Measurements from ENCODE around the gene B9D1. TPM values are rescaled to one million over a fixed set of nuclear protein-coding genes. Genes with fewer than 3 reads are reported as not detected.

B9D1 gene
- total RNA-seq, 4 donors from 2014 or later, result 6.5 to 16.4 (median 14.5) TPM

DNA sequence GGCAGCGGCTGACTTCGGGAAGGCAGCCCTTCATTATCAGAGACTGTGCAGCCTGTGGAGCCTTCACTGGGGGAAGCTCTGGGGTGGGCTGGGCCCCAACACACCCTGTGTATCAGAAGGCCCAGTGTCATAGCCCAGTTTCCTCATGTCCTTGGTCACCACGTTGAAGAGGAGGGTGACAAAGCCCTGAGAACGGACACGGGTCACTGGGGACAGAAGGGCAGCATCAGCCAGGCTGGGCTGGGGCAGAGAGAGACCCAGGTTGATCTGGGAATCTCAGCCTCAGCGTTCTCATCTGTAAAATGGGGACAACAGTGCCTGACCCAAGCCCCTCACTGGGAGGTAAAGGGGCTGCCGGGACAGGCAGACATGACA, 19.3 kb downstream of the B9D1 start:
- DNase-seq (no peak), ATAC-seq (no peak)
- H3K27me3 ChIP-seq, result no peaks in the 10 kb centered on the region
- no peak for TF ChIP-seq POLR2A (IDR thresholded peaks at IDR 0.05)
- TF ChIP-seq, protein P1, sequence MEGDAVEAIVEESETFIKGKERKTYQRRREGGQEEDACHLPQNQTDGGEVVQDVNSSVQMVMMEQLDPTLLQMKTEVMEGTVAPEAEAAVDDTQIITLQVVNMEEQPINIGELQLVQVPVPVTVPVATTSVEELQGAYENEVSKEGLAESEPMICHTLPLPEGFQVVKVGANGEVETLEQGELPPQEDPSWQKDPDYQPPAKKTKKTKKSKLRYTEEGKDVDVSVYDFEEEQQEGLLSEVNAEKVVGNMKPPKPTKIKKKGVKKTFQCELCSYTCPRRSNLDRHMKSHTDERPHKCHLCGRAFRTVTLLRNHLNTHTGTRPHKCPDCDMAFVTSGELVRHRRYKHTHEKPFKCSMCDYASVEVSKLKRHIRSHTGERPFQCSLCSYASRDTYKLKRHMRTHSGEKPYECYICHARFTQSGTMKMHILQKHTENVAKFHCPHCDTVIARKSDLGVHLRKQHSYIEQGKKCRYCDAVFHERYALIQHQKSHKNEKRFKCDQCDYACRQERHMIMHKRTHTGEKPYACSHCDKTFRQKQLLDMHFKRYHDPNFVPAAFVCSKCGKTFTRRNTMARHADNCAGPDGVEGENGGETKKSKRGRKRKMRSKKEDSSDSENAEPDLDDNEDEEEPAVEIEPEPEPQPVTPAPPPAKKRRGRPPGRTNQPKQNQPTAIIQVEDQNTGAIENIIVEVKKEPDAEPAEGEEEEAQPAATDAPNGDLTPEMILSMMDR (IDR thresholded peaks at IDR 0.05 in 4 of 5, conservative IDR thresholded peaks at IDR 0.05 in 1 of 5), result no peak
- no peak overlapping the region for H3K4me3 ChIP-seq
- H3K27ac ChIP-seq, result no peak overlapping the region
- in situ Hi-C loops (cut with MboI; ENCODE audit: low sequenced_read_pairs in 4 of 4) (no loop called here), intact Hi-C loops (cut with DNase I; ENCODE audit: low total_unique reads) (no loop called here)
- H3K9me3 ChIP-seq, result no peaks in the 10 kb centered on the region
- H3K36me3 ChIP-seq, result no peaks in the 10 kb centered on the region
- peaks cover 27 to 28% of the 10 kb centered on the region in 2 donors for H3K4me1 ChIP-seq

DNA sequence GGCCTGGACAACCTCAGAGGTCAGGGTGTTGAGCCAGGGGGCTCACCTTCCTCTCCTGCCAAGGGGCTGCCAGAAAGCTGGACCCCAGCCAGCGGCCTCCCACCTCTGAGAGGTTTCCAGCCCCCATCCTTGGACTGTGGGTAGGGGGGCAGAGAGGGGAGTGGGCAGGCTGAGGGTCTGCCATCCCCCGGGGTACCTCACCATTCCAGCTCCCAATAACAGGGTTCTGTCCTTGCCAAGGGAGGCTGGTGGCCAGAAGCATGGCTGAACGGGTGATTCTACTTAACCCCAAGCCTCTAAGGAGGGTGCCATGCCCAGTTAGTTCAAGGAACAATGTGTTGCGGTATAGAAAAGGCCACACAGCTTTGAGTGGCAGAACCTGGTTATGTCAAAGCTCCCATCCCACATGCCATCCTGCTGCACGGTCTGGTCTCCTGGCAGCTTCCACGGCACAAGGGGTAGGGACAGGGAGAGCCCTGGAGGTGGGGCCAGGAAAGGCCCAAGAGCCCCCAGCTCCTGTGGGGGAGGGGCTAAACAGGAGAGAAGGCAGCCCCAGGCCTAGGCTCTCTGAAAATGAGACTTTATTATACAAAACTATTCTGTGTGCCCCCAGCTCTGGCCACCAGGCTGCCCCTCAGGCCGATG, 19.8 kb downstream of the B9D1 start:
- Histone ChIP-seq H3K4me1 (peaks cover 30 to 32% of the 10 kb centered on the region in 2 donors), H3K4me3 (no peak overlapping the region), H3K27me3 (no peaks in the 10 kb centered on the region), H3K9me3 (no peaks in the 10 kb centered on the region), H3K27ac (no peak overlapping the region), H3K36me3 (no peaks in the 10 kb centered on the region)
- intact Hi-C loops (cut with DNase I; ENCODE audit: low total_unique reads) (no loop called here), in situ Hi-C loops (cut with MboI; ENCODE audit: low sequenced_read_pairs in 4 of 4) (no loop called here)
- ATAC-seq (no peak), DNase-seq (no peak)
- TF ChIP-seq POLR2A (IDR thresholded peaks at IDR 0.05), result no peak
- TF ChIP-seq, protein P1 (IDR thresholded peaks at IDR 0.05 in 4 of 5, conservative IDR thresholded peaks at IDR 0.05 in 1 of 5), result no peak

DNA sequence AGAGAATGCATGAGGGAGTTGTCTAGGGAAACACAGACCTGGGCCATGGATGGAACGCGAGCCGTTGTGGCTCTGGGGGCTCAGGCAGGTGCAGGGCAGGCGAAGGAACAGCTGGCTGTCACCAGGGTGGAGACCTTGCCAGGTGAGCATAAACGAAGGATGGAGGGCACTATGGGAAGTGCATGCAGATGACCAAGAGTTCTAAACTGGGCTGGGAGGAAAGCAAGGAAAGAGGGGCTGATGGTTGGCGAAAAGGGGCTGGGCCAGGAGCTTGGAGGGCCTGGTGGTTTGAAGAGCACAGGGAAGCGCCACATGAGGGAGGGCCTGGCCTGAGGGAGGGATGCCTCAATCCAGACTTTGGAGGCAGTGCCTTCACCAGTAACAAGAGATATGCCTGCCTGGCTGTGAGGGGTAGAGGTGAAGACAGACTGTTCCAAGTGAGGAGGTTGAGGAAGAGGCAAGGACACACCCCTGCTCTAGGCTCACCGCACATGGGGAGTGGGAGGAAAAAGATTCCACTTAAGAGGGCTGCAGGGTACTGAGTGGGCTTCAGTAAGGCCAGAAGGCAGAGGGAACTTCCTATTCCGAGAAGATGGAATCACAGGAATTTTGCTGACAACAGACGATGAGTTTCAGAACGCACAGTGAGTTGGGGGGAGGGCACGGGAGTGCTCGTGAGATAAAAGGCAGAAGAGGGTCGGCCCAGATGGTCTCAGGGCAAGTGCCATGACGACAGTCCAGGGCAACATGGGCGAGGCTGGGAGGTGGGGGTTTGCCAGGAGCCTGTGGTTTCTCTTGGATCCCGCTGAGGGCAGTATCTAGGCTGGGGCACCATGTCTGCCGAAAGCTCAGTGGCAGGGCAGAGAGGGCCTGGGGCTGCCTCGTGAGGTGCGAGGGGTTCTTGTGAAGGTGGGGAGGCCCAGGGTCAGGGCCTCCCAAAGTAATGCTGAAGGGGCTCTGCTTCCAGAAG, 20.6 kb downstream of the B9D1 start:
- H3K27me3 ChIP-seq, result no peaks in the 10 kb centered on the region
- H3K4me1 ChIP-seq, result peaks cover 22 to 25% of the 10 kb centered on the region in 2 donors
- in situ Hi-C loops (cut with MboI; ENCODE audit: low sequenced_read_pairs in 4 of 4), result no loop called here
- H3K4me3 ChIP-seq, result no peak overlapping the region
- intact Hi-C loops (cut with DNase I; ENCODE audit: low total_unique reads), result no loop called here
- TF ChIP-seq POLR2A (IDR thresholded peaks at IDR 0.05), result no peak
- H3K36me3 ChIP-seq, result no peaks in the 10 kb centered on the region
- no peak for DNase-seq
- no peaks in the 10 kb centered on the region for H3K9me3 ChIP-seq
- no peak for ATAC-seq
- H3K27ac ChIP-seq, result no peak overlapping the region

DNA sequence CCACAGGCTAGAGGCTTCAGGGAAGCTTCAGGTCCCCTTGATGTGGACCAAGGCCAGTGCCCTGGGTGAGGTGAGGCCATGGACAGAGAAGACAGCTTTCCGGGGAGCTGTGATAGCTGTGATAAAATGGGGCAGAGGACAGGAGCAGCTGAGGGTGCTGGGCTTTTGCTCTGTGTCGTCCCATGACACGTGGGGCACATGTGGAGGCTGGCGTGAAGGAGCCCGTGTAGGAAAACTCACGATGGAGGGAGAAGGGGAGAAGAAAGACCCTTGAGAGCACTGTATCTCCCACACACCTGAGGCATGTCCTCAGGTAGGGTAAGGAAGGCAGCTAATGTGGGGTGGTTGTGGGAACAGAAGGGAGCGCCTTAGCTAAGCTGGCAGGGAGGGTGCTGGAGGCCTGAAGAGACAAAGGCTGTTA, 21.3 kb downstream of the B9D1 start:
- ATAC-seq, result no peak
- in situ Hi-C loops (cut with MboI; ENCODE audit: low sequenced_read_pairs in 4 of 4), result no loop called here
- Histone ChIP-seq H3K4me3 (no peak overlapping the region), H3K27ac (no peak overlapping the region), H3K4me1 (peaks cover 15 to 18% of the 10 kb centered on the region in 2 donors), H3K27me3 (no peaks in the 10 kb centered on the region), H3K9me3 (no peaks in the 10 kb centered on the region), H3K36me3 (no peaks in the 10 kb centered on the region)
- no peak for DNase-seq
- intact Hi-C loops (cut with DNase I; ENCODE audit: low total_unique reads), result no loop called here
- TF ChIP-seq, protein P1 (IDR thresholded peaks at IDR 0.05 in 4 of 5, conservative IDR thresholded peaks at IDR 0.05 in 1 of 5), result no peak
- TF ChIP-seq POLR2A (IDR thresholded peaks at IDR 0.05), result no peak

DNA sequence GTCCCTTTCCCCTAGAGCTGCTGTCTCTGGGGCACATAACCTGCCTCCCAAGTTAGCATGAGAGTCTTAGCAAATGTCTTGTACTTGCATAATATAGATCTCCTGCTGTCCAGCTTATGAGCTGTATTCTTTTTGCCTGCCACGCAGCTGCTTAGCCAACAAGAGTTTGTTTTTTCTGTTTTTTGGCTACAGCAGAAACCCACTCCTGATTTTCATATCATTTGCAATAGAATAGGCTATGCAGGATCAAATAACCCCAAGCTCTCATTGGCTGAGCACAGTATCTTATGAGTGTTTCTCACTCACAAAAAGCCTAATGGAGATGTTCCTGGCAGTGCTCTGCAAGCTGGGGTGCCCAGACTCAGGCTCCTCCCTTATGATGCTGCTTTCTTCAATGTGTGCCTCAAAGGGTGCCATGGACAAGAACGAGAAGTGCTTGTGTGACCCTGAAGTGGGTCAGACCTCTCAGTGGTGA, 23.1 kb downstream of the B9D1 start:
- TF ChIP-seq POLR2A (IDR thresholded peaks at IDR 0.05), result no peak
- TF ChIP-seq, protein P1 (IDR thresholded peaks at IDR 0.05 in 4 of 5, conservative IDR thresholded peaks at IDR 0.05 in 1 of 5), result no peak
- intact Hi-C loops (cut with DNase I; ENCODE audit: low total_unique reads) (no loop called here), in situ Hi-C loops (cut with MboI; ENCODE audit: low sequenced_read_pairs in 4 of 4) (no loop called here)
- H3K4me3 ChIP-seq, result no peak overlapping the region
- H3K36me3 ChIP-seq, result no peaks in the 10 kb centered on the region
- H3K9me3 ChIP-seq, result no peaks in the 10 kb centered on the region
- H3K27ac ChIP-seq, result no peak overlapping the region
- ATAC-seq (no peak), DNase-seq (no peak)
- peaks cover 14 to 15% of the 10 kb centered on the region in 2 donors for H3K4me1 ChIP-seq
- H3K27me3 ChIP-seq, result no peaks in the 10 kb centered on the region
